ENCODE measurements around the gene GPR87.

The GPR87 gene

DNA sequence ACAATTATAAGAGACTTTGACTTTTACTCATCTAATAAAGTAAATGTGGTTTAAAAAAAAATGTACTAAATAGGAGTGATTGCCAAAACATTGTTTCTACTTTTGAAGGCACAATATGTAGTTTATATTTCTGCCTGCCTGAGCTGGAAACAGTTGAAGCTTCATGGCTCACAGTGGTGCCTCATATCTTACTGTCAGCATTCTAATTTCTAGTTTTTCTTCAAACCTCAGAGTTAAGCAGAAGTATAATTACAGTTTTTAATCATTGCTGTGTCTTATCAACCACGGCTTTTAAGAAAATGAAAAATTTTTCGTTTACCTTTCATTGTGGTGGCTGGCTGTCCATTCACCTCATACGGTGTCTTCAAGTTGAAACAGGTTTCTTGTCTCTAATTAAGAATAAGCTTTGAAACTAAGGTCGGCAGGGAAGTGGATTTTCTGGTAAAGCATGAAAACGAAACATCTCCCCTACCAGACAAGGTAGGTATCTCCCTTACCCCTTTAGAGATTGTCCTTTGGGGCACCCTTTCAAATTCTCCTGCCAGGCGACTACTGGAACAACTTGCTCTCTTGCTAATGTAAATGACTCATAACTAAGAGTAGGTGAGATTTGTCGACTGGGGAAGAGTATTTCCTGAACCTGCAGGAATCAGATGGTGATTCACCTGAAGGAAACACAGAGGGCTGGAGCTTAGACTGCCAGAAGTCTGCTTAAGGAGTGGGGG lies at the start of gene GPR87:
Gene GPR87 (minus strand): TSS at position 554 of the 725 bp plus-strand sequence. CDS start 16,720 bp downstream, outside the sequence.
- DNase-seq: no peak

- DNase-seq: no peak
Observed at GRCh38 chr3:151362751-151363174, 46.1 kb upstream of the GPR87 start.

GRCh38 chr3:151357463-151357850 lies 40.8 kb upstream of the GPR87 start:
- no peak for DNase-seq

GRCh38 chr3:151356794-151357462 lies 40.3 kb upstream of the GPR87 start:
- DNase-seq: no peak

- DNase-seq: no peak
Observed at GRCh38 chr3:151351648-151352047, 35.0 kb upstream of the GPR87 start.

GRCh38 chr3:151351219-151351618 lies 34.6 kb upstream of the GPR87 start:
- no peak for DNase-seq

DNA sequence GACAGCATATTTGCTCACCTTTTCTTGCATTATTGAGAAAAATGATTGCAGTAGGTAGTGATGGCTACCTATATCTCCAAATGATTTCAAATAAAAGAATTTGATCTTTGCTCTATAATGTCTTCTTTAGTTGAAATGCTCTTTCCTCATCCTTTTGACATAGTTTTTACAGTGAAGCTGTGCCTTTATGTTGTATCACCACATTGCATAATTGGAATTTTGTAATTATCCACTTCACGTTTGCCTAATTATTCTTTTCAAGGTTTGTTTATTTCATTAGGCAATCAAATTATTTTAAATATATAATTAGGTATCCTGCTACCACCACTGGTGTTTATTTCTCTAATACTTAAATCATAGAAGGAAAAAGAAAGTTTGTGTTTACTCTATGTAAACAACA lies 34.0 kb upstream of the GPR87 start:
- DNase-seq: no peak

- peak; percentile 72 for DNase-seq
Observed at GRCh38 chr3:151347432-151347831, 30.8 kb upstream of the GPR87 start.

- no peak for DNase-seq
Observed at GRCh38 chr3:151346292-151346691, 29.7 kb upstream of the GPR87 start.

GRCh38 chr3:151345859-151346258 lies 29.2 kb upstream of the GPR87 start:
- no peak for DNase-seq

GRCh38 chr3:151331696-151332095 lies 15.1 kb upstream of the GPR87 start:
- DNase-seq: no peak

DNA sequence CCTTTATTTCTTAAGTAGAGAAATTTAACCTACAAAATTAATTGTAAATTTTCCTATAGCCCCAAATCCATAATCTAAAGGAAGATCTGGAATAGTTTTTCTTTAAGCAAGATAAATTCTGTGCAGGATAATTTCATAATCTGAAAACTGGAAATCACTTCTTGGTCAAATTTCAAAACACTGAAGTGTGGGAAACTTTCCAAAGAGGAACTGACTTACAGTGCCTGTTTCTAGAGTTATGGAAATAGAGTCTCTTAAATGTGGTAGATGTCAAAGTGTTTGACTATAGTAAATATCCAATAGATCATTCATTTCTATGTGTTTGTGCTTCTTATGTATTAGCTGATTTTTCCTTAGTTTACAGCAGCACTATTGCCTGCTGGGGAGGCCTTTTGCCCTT lies 14.3 kb upstream of the GPR87 start:
- no peak for DNase-seq

DNA sequence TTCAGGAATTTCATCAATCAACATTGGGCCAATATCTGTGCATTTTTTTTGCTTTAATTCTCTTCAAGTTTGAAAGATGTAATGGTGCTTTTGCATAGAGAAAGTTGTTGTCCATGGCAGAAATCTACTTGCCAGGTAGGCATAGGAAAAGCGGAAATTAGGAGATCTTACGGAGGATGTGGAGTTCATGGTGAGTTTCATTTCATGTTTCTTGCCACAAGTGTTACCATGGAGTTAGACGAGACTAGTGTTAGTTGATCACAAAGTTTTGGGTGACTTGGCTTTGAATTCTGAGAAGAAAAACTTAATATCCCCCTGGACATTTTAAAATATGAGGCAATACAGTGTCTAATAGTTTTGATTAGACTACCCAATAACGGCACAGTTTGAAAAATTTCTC lies 13.8 kb upstream of the GPR87 start:
- no peak for DNase-seq

- DNase-seq: no peak
Observed at GRCh38 chr3:151329363-151329762, 12.7 kb upstream of the GPR87 start, which contains the start of gene P2RY13. P2RY13 (minus strand) TSS chr3:151329549; CDS start chr3:151329528, 21 bp downstream.

GRCh38 chr3:151328298-151328995 lies 11.8 kb upstream of the GPR87 start:
- no peak for DNase-seq

DNA sequence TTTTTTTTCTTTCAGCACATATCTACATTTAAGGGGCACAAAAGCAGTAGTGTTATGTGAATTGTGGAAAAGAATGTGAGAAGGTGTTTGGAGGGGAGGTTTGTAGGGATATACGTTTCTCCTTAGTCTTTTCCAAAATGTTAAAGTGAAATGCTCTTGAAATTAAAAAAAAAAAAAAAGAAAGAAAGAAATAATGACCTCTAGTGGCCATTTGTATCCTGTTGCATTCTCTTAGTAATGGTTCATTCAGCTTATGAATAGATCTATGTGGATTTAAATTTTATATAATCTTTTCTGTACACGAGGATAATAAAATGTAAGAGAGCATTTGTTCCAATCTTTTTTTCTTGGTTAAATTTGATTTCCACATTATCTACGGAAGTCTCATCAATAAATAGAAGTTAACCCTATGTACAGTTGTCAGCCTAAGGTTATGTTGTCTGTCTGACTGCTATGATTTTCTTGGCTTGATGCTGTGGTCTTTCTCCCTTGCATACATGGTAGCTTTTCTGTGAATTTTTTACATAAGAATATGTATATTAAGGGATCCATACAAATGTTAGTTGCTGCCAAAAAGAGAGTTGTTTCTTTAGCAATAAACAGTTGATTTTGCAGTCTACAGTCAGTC lies 11.1 kb upstream of the GPR87 start:
- DNase-seq: no peak

GRCh38 chr3:151322511-151322910 lies 5.9 kb upstream of the GPR87 start:
- DNase-seq: no peak

DNA sequence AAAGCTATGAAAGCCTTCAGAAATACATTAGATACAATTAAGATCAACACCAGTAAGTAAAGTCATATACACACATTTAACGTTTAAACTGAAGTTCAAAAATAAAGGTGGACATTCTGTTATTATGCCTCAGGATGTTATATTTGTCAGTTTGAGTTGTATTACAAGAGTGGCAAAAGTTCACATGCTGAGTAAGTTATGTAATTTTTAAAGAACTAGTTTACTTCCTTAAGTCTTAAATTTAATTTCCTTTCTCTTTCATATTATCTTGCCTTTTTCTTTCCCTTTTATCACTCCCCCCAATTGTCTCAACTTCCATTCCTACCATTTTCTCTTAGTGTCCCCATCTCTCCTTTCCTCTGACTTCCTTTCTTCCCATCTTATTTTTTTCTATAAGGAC lies 4.9 kb upstream of the GPR87 start:
- no peak for DNase-seq

GRCh38 chr3:151320131-151320530 lies 3.5 kb upstream of the GPR87 start:
- no peak for DNase-seq

GRCh38 chr3:151319628-151320027 lies 3.0 kb upstream of the GPR87 start:
- no peak for DNase-seq

- DNase-seq: no peak
Observed at GRCh38 chr3:151318991-151319390, 2.4 kb upstream of the GPR87 start.

GRCh38 chr3:151318313-151318712 lies 1.7 kb upstream of the GPR87 start:
- DNase-seq: no peak

DNA sequence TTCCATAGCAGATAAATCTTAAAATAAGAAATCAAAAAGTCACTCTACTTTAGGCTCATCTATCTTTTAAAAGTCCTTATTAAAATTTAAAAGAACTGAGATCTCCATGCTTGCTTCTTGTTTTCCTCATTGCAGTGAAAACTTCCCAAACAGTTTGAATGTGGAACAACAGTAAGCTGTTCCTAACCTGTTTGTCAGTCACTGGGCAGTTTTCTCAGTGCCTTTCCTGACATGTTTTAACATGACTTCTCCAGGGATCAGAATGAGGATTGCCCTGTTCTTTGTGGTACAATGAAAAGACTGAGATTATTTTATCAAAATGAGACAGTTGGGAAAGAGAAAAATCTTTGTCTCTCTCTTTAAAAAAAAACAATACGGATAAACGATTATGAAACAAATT lies 774 bp downstream of the GPR87 start:
- no peak for DNase-seq
